ENCODE results near the gene CYB561A3. TPM values are rescaled to one million over a fixed set of nuclear protein-coding genes. Genes with fewer than 3 reads are reported as not detected.

Gene CYB561A3
- total and polyA plus RNA-seq, 2 experiments from 2014 or later: 31.5 to 37.2 TPM

DNA sequence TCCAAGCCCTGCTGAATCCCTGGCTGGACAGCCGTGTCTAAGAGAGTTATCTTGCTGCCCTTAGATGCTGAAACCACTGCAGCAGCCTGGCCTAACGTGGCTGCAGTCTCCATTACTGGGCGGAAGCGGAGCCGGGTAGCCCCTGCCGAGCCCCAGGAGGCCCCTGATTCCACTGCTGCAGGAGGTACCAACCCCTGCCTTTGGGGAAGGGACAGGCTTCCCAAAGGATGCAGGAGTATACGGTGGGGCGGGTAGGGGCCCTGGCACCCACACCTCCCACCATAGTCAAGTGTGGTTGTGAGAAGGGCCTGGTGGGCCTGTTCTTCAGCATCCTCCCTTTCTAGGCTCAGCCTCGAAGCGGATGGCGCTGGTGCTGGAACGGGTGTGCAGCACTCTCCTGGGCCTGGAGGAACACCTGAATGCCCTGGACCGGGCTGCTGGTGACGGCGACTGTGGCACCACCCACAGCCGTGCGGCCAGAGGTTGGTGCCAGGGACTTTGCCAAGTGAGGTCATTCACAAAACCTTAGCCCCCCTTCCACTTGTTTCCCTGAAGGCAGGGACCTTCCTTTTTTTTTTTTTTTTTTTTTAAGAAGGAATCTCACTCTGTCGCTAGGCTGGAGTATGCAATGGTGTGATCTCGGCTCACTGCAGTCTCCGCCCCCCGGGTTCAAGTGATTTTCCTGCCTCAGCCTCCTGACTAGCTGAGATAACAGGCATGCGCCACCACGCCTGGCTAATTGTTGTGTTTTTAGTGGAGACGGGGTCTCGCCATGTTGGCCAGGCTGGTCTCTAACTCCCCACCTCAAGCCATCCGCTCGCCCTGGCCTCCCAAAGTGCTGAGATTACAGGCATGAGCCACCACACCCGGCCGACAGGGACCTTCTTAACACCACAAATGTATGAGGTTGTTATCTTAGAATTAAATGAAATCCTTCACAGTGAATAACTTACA is 17.6 kb downstream of the CYB561A3 start:
- H3K4me2 ChIP-seq: no peak overlapping the region
- 94% methylated on average over 29 of the region's 29 CpGs for WGBS (ENCODE audit: low lambda C conversion rate, missing lambda C conversion rate)
- no peaks in the 10 kb centered on the region for H3K36me3 ChIP-seq (replicated peaks; ENCODE audit: insufficient read depth, low read depth)
- no peaks in the 10 kb centered on the region for H4K20me1 ChIP-seq (ENCODE audit: insufficient read depth, poor library complexity, severe bottlenecking)
- no peaks in the 10 kb centered on the region for H3K9me2 ChIP-seq (replicated peaks; ENCODE audit: insufficient read depth)
- no peaks in the 10 kb centered on the region for H3K27me3 ChIP-seq
- H3K27ac ChIP-seq: no peak overlapping the region
- no peak for TF ChIP-seq EZH2 (IDR thresholded peaks at IDR 0.05; ENCODE audit: borderline replicate concordance)
- no peak overlapping the region for H2AFZ ChIP-seq
- no peaks in the 10 kb centered on the region for H3K9me3 ChIP-seq (ENCODE audit: low read depth)
- H3K79me2 ChIP-seq: no peaks in the 10 kb centered on the region
- DNase-seq (ENCODE audit: low spot score): no peak
- H3K4me1 ChIP-seq (ENCODE audit: insufficient read depth): peaks cover 3% of the 10 kb centered on the region
- H3K4me3 ChIP-seq: no peak overlapping the region

DNA sequence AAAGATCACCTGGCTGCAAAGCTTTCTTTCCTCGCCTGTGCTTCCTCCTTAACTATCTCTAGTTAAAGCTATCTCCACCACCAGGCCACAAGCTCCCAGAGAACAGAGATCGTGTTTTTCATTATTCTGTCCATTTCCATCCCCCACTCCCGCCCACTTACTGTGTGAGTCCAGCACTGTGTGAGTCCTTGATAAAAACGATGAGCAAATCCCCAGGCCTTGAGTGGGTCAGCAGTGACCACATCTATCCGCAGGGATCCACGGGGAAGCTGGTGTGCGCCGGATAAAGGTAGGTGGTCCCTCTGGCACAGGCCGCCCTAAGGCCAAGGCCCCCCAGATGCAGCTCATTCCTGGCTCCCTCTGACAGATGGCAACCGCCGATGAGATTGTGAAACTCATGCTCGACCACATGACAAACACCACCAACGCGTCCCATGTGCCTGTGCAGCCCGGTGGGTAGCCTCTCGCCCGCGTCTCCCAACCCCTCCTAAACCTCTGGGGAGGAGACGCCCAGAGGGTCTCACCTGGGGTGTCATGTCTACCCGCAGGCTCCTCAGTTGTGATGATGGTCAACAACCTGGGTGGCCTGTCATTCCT is 19.4 kb downstream of the CYB561A3 start:
- Histone ChIP-seq H3K9me3 (ENCODE audit: low read depth) (no peaks in the 10 kb centered on the region), H3K79me2 (no peaks in the 10 kb centered on the region), H3K27me3 (no peaks in the 10 kb centered on the region), H3K4me3 (no peak overlapping the region), H3K36me3 (replicated peaks; ENCODE audit: insufficient read depth, low read depth) (no peaks in the 10 kb centered on the region), H4K20me1 (ENCODE audit: insufficient read depth, poor library complexity, severe bottlenecking) (no peaks in the 10 kb centered on the region), H2AFZ (no peak overlapping the region), H3K9me2 (replicated peaks; ENCODE audit: insufficient read depth) (no peaks in the 10 kb centered on the region), H3K27ac (no peak overlapping the region), H3K4me2 (no peak overlapping the region), H3K4me1 (ENCODE audit: insufficient read depth) (peaks cover 3% of the 10 kb centered on the region)
- 91% methylated on average over 13 of the region's 20 CpGs for WGBS (ENCODE audit: low lambda C conversion rate, missing lambda C conversion rate)
- TF ChIP-seq EZH2phosphoT487 (IDR thresholded peaks at IDR 0.05; ENCODE audit: low read depth, severe bottlenecking, unreplicated experiment): no peak
- DNase-seq (ENCODE audit: low spot score): no peak

DNA sequence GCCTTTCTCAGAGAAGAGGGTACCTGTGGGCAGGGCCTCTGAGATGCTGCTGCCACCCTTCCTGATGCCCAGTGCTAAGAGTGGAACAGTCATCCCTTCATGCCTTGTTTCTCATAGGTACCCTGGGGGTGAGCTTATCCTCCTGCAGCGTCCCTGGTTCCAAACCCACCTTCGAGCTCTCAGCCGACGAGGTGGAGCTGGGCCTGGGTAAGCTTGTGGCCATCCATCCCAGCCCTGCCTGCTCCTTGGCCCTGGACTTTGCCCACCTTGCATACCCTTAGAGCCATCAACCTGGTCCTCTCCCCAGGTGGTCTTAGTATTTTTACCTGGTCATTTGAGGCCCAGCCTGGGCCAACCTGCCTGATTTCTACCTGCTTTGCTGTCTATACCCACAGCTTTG is 20.0 kb downstream of the CYB561A3 start:
- no peak for TF ChIP-seq EZH2phosphoT487 (IDR thresholded peaks at IDR 0.05; ENCODE audit: low read depth, severe bottlenecking, unreplicated experiment)
- no peak for TF ChIP-seq EZH2 (IDR thresholded peaks at IDR 0.05; ENCODE audit: borderline replicate concordance)
- TF ChIP-seq, protein P1, sequence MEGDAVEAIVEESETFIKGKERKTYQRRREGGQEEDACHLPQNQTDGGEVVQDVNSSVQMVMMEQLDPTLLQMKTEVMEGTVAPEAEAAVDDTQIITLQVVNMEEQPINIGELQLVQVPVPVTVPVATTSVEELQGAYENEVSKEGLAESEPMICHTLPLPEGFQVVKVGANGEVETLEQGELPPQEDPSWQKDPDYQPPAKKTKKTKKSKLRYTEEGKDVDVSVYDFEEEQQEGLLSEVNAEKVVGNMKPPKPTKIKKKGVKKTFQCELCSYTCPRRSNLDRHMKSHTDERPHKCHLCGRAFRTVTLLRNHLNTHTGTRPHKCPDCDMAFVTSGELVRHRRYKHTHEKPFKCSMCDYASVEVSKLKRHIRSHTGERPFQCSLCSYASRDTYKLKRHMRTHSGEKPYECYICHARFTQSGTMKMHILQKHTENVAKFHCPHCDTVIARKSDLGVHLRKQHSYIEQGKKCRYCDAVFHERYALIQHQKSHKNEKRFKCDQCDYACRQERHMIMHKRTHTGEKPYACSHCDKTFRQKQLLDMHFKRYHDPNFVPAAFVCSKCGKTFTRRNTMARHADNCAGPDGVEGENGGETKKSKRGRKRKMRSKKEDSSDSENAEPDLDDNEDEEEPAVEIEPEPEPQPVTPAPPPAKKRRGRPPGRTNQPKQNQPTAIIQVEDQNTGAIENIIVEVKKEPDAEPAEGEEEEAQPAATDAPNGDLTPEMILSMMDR (IDR thresholded peaks at IDR 0.05; ENCODE audit: poor library complexity): no peak
- no peak overlapping the region for H3K4me3 ChIP-seq
- no peaks in the 10 kb centered on the region for H3K27me3 ChIP-seq
- H3K27ac ChIP-seq: no peak overlapping the region
- no peak overlapping the region for H3K4me2 ChIP-seq
- peaks cover 3% of the 10 kb centered on the region for H3K4me1 ChIP-seq (ENCODE audit: insufficient read depth)
- H2AFZ ChIP-seq: no peak overlapping the region
- H3K9me3 ChIP-seq (ENCODE audit: low read depth): no peaks in the 10 kb centered on the region
- no peaks in the 10 kb centered on the region for H3K9me2 ChIP-seq (replicated peaks; ENCODE audit: insufficient read depth)
- DNase-seq (ENCODE audit: low spot score): no peak
- no peaks in the 10 kb centered on the region for H3K79me2 ChIP-seq
- WGBS (ENCODE audit: low lambda C conversion rate, missing lambda C conversion rate): 94% methylated on average over 4 of the region's 4 CpGs
- H4K20me1 ChIP-seq (ENCODE audit: insufficient read depth, poor library complexity, severe bottlenecking): no peaks in the 10 kb centered on the region
- no peaks in the 10 kb centered on the region for H3K36me3 ChIP-seq (replicated peaks; ENCODE audit: insufficient read depth, low read depth)

DNA sequence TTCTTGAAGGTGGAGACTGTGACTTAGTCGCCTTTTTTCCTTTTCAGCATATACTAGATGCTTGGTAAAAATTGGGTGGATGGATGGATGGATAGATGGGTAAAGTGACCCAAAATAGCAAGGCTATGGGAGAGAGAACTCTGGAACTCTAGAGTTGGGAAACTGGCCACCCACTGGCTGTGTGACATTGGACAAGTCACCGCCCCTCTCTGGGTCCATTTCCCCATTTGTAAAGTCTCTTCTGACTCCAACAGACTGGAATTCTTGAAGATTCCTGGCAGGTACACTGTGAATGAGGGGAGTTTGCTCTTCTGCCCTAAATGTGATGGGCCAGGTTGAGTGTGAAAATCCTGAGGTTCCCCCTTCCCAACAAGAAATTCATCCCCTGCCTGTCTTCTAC is 20.7 kb downstream of the CYB561A3 start:
- H3K4me1 ChIP-seq (ENCODE audit: insufficient read depth): no peaks in the 10 kb centered on the region
- H4K20me1 ChIP-seq (ENCODE audit: insufficient read depth, poor library complexity, severe bottlenecking): no peaks in the 10 kb centered on the region
- no peak overlapping the region for H3K27ac ChIP-seq
- H3K79me2 ChIP-seq: no peaks in the 10 kb centered on the region
- no peaks in the 10 kb centered on the region for H3K36me3 ChIP-seq (replicated peaks; ENCODE audit: insufficient read depth, low read depth)
- TF ChIP-seq, protein P1 (IDR thresholded peaks at IDR 0.05; ENCODE audit: poor library complexity): no peak
- no peak for TF ChIP-seq EZH2 (IDR thresholded peaks at IDR 0.05; ENCODE audit: borderline replicate concordance)
- no peak for TF ChIP-seq EZH2phosphoT487 (IDR thresholded peaks at IDR 0.05; ENCODE audit: low read depth, severe bottlenecking, unreplicated experiment)
- H3K4me3 ChIP-seq: no peak overlapping the region
- no peaks in the 10 kb centered on the region for H3K9me3 ChIP-seq (ENCODE audit: low read depth)
- DNase-seq (ENCODE audit: low spot score): no peak
- no peaks in the 10 kb centered on the region for H3K9me2 ChIP-seq (replicated peaks; ENCODE audit: insufficient read depth)
- no peak overlapping the region for H3K4me2 ChIP-seq
- WGBS (ENCODE audit: low lambda C conversion rate, missing lambda C conversion rate): 97% methylated on average over 2 of the region's 2 CpGs
- no peak overlapping the region for H2AFZ ChIP-seq
- H3K27me3 ChIP-seq: no peaks in the 10 kb centered on the region
